SK-MEL-5 (cell line): ENCODE results near the gene VIPR1. TPM values are rescaled to one million over a fixed set of nuclear protein-coding genes. Genes with fewer than 3 reads are reported as not detected.

Experiments used
- DNase-seq: peaks from one replicate; pipeline ENCODE4 v3.0.0-alpha.2; 2016; ENCODE audit warnings: low read depth, low spot score
- in situ Hi-C: cut with HindIII; loops from 2 replicates; pipeline ENCODE4 v1.10.0; 2016; ENCODE audit warnings: low sequenced_read_pairs, high pct_unique_total_duplicates, low pct_unique_long_range_greater_than_20kb
- small RNA-seq, 2 experiments: library from RNA; depleted of rRNA; stranded (forward); fragments of <200 nt; gene quantifications; one replicate each; pipeline ENCODE3, GENCODE V24; 2014
- total RNA-seq: library from RNA; depleted of rRNA; stranded (reverse); fragments of >200 nt; shearing (Covaris generic); gene quantifications from 2 replicates; pipeline ENCODE4 v1.2.3, GENCODE V29; 2014; rRNA removed

Gene VIPR1
- total RNA-seq, 1 experiment from 2014 or later: 0.34 TPM

DNA sequence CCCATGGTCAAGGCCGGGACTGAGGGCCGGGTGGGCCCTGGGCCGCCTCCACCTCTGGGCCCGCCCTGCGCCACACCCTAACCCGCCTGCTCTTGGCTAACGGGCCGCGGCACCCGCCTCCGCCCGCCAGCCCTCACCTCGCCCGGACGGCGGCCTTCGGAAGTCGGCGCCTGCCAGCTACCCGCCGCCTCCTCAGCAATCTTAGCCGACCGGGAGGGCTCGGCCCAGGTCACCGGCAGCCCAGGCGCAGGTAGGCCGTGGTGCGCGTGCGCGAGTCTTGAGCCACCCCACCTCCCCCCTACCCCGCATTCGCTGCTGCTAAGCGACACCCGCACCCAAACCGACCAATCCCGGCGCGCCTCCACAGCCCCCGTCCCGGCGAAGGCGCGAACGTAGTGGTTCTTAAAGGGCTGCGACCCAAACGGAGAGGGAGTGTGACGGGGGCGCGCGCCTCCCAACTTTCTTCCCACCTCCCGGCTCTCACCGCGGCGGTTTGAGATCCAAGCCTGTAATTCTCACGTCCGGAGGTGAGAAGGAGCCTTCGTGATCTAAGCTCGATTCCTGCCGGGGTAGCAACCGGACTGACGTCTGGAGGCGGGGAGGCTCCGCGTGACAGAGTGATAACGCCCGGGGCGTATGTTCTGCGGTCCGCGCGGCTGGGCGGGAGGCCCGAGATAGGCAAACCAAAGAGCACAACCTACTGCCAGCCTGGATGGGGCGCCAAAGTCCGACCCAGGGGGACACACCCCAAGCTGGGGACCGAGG lies 79.4 kb downstream of the VIPR1 start, which contains the start of gene SEC22C:
TSS of gene SEC22C (minus strand) at position 259 of the 765 bp plus-strand sequence. CDS start 12,921 bp downstream, outside the sequence.
- peak; percentile 94 for DNase-seq
- in situ Hi-C loops: no loop called here

DNA sequence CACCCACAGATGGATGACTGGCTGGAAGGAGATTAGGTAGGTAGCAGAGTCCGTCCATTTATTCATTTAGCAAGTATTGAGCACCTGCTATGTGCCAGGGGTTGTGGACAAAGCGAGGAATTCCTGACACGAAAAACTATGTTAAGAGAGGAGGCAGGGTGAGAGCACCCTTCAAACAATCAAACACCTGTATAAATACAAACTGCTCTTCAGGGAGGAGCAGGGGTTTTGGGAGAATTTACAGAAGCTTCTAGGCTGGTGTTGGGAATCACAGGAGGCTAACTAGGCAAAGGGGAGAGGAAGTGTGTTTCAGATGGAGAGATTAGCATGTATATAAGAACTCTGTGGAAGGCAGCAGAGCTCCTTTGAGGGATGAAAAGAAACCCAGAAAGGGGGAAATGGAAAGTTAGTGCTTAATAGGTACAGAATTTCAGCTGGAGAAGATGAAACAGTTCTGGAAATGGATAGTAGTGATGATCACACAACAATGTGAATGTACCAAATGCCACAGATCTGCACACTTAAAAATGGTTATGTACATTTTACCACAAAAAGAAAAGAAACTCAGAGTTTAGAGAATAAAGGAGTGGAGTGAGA lies 80.1 kb downstream of the VIPR1 start:
- in situ Hi-C loops: no loop called here
- DNase-seq: no peak

Small RNA genes lying within 50 kb of the gene (small RNA-seq; reads per million reads assigned to genes)
- 0 reads per million in 2 experiments for gene AC092047.1

Other genes with a start within 250 kb of the VIPR1 start
- gene CCK, start 236.5 kb upstream of the VIPR1 start, total RNA-seq: 0.21 TPM in 1 of 2 replicates, not detected in the other
- not detected in 2 replicates for gene LYZL4, start 92.0 kb upstream of the VIPR1 start, total RNA-seq
- 59.2 and 62.4 TPM in 2 replicates for gene SEC22C, start 79.3 kb downstream of the VIPR1 start, total RNA-seq
- gene SS18L2, start 88.2 kb downstream of the VIPR1 start, total RNA-seq: 24.9 and 26.0 TPM in 2 replicates
- 18.9 and 19.0 TPM in 2 replicates for gene NKTR, start 98.0 kb downstream of the VIPR1 start, total RNA-seq
- gene ZBTB47, start 151.1 kb downstream of the VIPR1 start, total RNA-seq: 2.6 and 2.9 TPM in 2 replicates
- gene KLHL40, start 182.9 kb downstream of the VIPR1 start, total RNA-seq: not detected in 2 replicates
- gene HHATL, start 200.2 kb downstream of the VIPR1 start, total RNA-seq: not detected in 2 replicates